Tibial nerve (tissue), 4 donors: ENCODE data around the gene PIGN.

Experiments used
- EP300 ChIP-seq, 2 donors: sonication (generic); formaldehyde crosslinking; IDR thresholded peaks; one replicate each; pipeline ENCODE4 v1.6.1; 2017; ENCODE audit warnings: antibody characterized with exemption in 2 of 2, mild to moderate bottlenecking in 1 of 2
- POLR2A ChIP-seq, 2 donors: fragments of 450-650 bp; IDR thresholded peaks; one replicate each; pipeline ENCODE4 v1.6.1; 2017; ENCODE audit warnings: antibody characterized with exemption in 2 of 2, mild to moderate bottlenecking in 2 of 2, moderate library complexity in 2 of 2
- TF ChIP-seq, protein P1 (sequence below), 5 experiments: fragments of 200-600 bp in 3 of 5; fragments of 450-650 bp in 2 of 5; sonication (generic) in 3 of 5; IDR thresholded peaks; one replicate each; pipeline ENCODE4 v1.5.1; 2016 to 2019; ENCODE audit warnings: antibody characterized with exemption in 5 of 5, mild to moderate bottlenecking in 3 of 5, moderate library complexity in 2 of 5

DNA sequence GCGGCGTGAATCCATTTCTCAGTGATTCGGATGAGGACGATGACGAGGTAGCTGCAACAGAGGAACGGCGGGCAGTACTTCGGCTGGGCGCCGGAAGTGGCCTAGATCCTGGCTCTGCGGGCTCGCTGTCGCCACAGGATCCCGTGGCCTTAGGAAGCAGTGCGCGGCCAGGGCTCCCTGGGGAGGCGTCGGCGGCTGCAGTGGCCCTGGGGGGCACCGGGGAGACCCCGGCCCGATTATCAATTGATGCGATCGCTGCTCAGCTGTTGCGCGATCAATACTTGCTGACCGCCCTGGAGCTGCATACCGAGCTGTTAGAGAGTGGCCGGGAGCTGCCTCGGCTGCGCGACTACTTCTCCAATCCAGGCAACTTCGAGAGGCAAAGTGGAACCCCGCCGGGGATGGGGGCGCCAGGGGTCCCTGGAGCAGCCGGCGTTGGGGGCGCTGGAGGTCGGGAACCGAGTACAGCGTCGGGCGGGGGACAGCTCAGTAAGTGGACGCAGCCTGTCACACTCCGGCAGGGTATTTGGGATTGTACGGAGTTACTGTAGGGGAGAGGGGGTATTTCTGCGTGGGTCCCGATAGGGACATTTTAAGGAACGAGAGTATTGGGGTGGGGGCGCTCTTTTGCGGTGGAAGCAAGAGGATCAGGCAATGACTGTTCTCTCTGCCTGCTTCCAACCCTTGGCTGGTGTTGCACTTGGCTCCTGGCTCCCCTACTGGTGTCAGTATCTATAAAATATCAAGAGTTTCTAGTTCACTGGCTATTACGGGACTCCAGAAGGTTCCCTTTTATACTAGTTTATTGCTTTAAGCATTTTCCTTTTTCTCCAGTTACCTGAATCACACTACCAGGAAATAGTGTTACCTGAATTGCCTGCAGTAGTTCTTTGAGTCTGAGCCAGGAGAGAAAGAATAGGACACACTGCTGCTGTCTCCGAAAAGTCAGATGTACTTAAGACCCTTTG lies 971 bp upstream of the PIGN start:
- TF ChIP-seq, protein P1, sequence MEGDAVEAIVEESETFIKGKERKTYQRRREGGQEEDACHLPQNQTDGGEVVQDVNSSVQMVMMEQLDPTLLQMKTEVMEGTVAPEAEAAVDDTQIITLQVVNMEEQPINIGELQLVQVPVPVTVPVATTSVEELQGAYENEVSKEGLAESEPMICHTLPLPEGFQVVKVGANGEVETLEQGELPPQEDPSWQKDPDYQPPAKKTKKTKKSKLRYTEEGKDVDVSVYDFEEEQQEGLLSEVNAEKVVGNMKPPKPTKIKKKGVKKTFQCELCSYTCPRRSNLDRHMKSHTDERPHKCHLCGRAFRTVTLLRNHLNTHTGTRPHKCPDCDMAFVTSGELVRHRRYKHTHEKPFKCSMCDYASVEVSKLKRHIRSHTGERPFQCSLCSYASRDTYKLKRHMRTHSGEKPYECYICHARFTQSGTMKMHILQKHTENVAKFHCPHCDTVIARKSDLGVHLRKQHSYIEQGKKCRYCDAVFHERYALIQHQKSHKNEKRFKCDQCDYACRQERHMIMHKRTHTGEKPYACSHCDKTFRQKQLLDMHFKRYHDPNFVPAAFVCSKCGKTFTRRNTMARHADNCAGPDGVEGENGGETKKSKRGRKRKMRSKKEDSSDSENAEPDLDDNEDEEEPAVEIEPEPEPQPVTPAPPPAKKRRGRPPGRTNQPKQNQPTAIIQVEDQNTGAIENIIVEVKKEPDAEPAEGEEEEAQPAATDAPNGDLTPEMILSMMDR (IDR thresholded peaks at IDR 0.05): no peak
- TF ChIP-seq POLR2A (IDR thresholded peaks at IDR 0.05) (no peak), EP300 (IDR thresholded peaks at IDR 0.05) (no peak)
